Measurements from ENCODE around the gene ACVR1.

- TF ChIP-seq CTCF (IDR thresholded peaks at IDR 0.05) (no peak), CHD2 (IDR thresholded peaks at IDR 0.05; ENCODE audit: low read length, partially characterized antibody) (no peak), MXI1 (IDR thresholded peaks at IDR 0.05; ENCODE audit: low read depth, low read length) (no peak), EP300 (IDR thresholded peaks at IDR 0.05; ENCODE audit: borderline replicate concordance in 1 of 2, low read depth in 1 of 2, low read length in 1 of 2) (no peak), SMC3 (IDR thresholded peaks at IDR 0.05; ENCODE audit: low read depth, low read length) (no peak), TEAD4 (IDR thresholded peaks at IDR 0.05; ENCODE audit: borderline replicate concordance, insufficient read depth) (no peak), GATA2 (CRISPR knock-in tag; IDR thresholded peaks at IDR 0.05) (no peak), MAX (IDR thresholded peaks at IDR 0.05; ENCODE audit: low read depth) (no peak)
Observed at GRCh38 chr2:157877761-157878400, 1.8 kb upstream of the ACVR1 start.

All from SK-N-SH (cell line).